HG03571 (cell line): ENCODE data around the gene CDC42EP4.
"Not testable (repeated sequence)": the region's sequence is repeated elsewhere in the genome, so short reads cannot be mapped to it uniquely, and the experiment has no call there.

ENCODE experiments used
- ATAC-seq: cut with Tn5 transposase; IDR thresholded peaks from one replicate; pipeline ENCODE4 v1.9.1; 2021; ENCODE audit not compliant: unreplicated experiment

The CDC42EP4 gene

DNA sequence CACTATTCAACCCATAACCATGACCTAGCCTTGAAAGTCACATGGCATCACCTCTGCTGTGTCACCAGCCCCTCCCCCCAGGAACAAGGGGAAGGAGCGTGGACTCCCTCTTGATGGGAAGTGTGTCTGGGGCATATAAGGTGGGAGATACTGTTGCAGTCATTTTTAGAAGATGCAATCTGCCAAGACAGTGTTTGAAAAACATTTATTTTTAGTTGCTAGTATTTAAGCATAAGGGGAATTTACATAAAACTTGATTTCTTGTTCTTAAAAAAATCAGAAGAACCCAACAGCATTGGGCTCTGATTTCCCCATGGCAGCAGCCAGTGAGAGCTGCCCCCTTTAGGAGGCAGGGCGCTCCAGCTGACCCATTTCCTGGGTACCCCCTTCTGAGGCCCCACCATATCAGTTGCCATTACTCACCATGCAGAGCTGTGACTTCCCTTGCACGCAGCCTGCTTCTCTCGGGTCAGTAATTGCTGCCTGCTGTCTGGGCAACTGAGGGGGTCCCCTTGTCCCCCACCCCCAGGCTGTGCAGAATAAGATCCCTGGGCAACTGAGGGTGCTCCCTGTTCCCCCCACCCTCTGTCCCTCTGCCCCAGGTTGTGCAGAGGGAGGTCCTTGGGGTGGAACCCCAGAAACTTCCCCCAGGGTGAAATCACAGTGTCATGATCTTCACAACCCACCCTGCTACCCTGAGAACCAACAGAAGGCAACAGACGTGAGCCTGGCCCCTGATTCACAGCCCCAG is 11.8 kb upstream of the CDC42EP4 start:
- no peak for ATAC-seq

DNA sequence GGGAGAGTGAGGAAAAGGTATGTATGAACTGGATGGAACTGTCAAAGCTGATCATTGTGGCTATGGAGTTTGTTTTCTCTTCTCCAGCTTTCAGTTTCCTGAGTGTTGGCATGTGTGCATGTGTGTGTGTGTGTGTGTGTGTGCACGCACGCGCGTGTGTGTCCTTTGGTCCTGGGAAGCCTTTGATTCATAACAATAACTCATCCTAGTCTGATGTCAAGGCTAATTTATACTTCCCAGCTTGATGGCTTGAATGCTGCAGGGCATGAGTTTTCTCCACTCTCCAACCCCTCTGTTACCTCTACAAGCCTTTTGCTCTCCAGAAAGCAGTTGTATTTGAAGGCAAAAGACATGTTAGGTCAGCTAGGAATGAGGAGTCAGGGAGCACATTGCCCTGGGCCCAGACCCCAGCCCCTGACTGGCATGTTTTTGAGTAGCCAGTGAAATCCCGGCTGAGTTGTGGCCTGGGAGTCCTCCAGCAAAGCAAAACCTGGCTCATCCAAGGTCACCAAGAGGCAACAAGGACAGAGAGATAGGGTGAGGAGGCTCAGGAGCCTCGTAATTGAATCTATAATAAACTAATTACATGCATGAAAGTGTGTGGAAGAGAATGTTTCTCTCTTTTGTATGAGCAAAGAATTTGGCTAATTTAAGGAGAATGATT is 8.9 kb upstream of the CDC42EP4 start:
- no peak for ATAC-seq

DNA sequence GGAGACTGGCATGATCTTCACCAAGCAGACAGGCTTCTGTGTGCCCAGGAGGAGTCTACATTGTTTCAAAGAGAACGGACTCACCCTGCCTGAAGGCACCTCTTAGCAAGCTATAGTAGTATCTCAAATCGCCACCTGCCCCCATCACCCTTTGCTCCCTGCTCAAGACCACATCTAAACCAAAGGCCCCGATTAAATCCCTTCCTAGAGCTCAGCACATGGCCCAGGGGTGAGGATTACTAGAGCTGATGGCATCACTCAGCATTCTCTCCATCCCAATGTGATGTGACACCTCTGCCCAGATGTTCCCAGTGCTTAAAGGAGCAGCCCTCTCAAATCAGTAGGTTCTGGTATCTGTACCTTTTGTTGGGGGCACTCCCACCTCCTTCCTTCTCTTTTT is 8.0 kb upstream of the CDC42EP4 start:
- no peak for ATAC-seq

DNA sequence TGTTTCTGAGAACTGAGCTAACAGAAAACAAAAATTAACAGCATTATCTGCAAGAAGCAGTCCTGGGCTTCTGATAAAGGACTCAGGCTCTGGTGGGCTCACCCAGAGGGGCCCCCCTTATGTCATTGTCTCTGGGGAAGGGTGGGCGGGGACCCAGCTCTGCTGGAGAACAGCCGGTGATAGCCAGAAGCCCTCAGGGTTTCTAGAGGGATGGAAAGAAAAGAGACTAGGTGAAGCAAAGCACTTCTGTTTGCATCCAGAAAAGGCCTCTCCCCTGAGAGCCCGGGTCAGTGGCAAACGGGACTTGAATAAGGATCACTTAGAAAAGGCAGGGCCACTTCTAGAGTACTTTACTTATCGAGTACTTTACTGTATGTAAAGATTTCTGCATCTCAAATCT is 7.0 kb upstream of the CDC42EP4 start:
- no peak for ATAC-seq

DNA sequence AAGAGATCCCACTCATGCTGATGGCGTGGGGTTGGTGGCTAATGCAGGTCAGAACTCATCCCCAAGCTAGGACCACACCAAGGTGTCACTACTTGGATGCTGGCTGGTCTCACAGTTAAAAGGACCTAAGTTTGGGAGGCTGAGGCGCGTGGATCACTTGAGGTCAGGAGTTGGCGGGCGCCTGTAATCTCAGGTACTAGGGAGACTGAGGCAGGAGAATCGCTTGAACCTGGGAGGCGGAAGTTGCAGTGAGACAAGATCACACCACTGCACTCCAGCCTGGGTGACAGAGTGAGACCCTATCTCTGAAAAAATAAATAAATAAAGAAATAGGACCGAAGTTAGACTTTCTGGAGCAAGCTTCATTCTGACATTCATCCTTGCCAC is 6.6 kb upstream of the CDC42EP4 start:
- ATAC-seq = no peak

DNA sequence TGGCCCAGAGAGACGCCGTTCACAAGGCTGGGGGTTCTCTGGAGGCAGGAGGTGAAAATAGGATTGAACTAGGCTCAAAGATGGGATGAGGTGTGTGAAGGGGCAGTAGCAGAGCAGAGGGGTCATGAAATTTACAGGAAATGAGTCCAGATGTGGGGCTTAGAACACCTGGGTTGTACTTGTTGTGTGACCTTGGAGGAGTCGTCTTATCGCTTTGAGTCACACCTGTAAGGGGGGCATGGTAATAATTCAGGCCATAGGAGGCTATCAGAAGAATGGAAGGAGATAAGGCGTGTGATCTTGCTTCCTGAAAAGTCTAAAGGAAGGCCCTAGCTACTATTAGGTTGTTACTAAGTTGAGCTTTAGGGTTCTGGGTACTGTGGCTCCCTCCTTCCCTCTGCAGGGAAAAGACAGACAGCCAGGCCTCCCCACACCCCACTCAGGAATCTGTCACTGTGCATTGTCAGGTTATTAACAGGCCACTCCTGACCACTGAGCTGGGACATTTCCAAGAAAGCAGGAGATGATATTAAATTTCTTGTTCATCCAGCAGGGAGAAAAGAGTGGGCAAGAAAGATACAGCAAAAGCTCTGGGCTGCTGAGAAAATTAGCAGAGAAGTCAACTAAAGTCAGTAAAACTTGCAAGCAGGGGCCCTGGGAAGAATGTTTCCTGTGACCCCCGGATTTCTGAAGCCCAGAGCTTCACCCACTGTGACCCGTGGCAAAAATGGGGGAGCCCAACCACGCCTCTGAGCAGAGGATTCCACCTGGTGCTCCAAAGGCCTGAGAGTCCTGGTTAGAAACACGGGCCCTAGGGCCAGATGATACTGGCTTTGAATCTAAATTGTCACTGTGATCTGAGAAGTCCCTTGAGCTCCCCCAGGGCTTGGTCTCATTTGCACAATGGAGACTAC is 6.0 kb upstream of the CDC42EP4 start:
- ATAC-seq = no peak

DNA sequence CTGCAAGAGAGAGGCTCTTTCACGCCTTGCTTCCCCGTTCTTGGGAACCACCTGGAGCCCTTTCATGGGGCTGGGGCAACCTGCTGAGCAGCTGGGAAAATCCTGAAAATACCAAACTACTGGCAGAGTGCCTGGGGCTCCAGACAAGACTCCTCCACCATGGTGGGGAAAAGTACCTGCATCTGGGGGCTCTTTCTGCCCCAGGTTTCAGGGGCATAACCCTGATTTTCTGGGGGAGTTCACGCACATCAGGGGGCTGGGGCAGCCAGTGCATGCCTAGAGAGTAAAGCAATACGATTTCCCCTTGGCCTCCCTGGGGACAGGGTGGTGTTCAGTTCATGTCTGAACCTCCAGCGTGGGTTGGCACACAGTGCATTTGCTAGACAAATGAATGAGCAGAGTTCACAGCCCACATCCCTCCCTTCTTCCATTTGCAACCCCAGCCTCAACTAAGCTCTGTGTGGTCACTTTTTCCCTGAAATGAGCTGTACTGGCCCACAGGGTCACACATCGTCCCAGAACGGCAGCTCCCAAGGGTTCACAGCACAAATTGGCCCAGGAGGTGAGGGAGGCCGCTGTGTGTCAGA is 5.2 kb upstream of the CDC42EP4 start:
- ATAC-seq = peak; percentile 46

DNA sequence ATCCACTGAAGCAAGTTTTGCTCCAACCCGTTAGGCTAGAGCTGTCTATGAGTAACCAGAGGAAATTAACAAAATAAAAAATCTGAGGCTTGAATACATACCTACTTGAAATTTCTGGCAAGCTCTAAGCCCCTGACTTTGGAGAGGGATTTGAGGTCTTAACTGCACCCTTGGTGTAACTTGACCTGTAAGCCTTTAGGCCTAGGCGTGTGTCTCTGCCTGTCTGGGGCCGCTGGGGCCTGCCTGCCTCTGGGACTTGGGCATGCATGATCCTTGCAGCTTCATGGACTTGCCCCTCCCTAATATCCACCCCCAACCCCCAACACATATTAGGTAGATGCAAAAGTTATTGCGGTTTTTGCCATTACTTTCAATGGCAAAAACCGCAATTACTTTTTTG is 3.7 kb upstream of the CDC42EP4 start:
- ATAC-seq = no peak

DNA sequence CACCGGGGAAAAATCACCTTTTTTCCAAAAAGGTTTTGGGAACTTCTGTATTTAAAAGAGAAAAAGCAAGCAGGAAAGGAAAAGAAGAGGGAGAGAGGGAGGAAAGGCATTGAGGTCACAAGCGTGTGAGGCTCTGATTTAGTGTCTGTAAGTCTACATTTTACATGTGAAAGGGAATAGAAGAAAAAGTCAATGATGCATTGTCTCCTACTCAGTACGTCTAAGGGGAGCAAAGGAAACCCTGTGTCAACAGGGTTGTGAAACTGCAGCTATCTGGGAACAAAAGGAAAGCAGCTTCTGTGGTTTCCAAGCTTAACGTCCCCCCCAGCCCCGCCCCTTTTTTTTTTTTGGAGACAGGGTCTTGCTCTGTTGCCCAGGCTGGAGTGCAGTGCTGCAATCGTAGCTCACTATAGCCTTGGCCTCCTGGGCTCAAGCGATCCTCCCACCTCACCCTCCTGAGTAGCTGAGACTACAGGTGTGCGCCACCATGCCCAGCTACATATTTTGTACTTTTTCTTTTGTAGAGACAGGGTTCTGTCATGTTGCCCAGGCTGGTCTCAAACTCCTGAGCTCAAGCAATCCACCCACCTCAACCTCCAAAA is 1.8 kb upstream of the CDC42EP4 start:
- ATAC-seq = no peak

DNA sequence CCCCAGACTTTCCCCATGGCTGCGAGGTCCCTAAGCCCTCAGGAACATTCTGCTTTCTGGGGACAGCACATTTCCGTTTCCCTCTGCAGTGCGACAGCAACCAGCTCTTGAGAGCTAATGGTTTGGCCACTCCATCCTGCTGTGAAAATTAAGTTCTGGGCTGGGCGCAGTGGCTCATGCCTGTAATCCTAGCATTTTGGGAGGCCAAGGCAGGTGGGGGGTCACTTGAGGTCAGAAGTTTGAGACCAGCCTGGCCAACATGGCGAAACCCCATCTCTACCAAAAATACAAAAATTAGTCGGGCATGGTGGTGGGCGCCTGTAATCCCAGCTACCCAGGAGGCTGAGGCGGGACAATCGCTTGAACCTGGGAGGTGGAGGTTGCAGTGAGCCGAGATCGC is 1.1 kb upstream of the CDC42EP4 start:
- not testable (repeated sequence) for ATAC-seq

DNA sequence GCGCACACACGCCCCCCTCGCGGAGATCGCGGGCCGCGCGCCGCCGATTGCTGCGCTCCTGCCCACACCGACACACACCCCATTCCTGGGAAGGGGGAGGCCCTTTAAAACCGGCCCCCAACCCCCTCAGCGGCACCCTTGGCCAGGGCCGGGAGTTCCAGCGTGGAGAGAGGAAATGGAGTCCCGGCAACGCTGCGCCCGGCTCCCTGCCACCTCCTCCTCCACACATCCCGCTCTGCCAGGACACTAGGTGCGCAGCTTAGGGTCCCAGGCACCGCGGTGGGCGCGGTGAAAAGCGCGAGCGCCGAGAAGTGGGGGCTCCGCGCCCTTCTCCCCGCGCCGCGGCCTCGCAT is 397 bp downstream of the CDC42EP4 start:
- peak; percentile 8 for ATAC-seq

DNA sequence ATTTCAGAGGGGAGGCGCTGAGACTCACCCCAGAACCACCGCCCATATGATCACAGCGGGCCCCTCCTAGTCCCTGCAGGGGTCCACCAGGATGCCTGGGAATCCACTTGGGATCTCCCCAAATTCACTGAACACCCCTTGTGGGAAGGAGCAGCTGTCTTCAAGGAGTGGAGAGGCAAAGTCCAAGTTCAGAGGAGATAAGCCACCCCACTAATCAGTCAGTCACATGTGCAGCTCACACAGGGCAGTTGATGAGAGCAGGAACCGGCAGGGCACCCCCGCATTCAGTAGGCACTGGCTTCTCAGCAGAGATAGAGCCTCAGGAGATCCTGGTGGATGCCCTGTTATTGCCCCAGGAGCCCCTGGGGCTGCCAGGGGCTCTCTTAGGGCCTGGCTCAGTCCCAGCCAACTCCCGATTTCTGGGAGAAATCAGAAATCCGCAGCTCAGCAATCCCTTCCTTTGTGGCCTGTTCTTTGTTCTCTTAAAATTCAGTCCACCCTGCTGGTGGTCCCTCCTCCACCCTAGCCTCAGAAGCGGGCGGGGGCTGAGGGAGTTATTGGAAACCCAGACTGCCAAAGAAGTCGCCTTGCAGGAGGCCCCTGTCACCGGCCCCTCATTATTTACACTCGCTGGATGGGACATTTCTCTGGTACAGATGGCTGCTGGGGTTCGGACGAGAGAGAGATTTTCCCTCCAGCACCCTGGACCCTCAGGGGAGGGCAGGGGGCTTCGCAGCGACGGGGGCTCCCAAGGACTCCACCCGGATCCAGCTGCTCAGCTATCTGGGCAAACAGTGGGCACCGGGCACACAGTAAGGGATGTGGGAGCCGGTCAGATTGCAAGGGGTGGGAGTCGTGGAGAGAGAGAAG is 1.8 kb downstream of the CDC42EP4 start:
- no peak for ATAC-seq

DNA sequence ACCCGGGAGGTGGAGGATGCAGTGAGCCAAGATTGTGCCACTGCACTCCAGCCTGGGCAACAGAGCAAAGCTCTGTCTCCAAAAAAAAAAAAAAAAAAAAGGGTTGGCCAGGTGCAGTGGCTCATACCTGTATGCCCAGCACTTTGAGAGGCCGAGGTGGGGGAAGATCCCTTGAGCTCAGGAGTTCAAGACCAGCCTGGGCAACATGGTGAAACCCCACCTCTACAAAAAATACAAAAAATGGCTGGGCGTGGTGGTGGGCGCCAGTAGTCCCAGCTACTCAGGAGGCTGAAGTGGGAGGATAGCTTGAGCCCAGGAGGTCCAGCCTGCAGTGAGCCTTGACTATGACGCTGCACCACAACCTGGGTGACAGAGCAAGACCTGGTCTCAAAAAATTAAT is 2.8 kb downstream of the CDC42EP4 start:
- ATAC-seq = not testable (repeated sequence)

DNA sequence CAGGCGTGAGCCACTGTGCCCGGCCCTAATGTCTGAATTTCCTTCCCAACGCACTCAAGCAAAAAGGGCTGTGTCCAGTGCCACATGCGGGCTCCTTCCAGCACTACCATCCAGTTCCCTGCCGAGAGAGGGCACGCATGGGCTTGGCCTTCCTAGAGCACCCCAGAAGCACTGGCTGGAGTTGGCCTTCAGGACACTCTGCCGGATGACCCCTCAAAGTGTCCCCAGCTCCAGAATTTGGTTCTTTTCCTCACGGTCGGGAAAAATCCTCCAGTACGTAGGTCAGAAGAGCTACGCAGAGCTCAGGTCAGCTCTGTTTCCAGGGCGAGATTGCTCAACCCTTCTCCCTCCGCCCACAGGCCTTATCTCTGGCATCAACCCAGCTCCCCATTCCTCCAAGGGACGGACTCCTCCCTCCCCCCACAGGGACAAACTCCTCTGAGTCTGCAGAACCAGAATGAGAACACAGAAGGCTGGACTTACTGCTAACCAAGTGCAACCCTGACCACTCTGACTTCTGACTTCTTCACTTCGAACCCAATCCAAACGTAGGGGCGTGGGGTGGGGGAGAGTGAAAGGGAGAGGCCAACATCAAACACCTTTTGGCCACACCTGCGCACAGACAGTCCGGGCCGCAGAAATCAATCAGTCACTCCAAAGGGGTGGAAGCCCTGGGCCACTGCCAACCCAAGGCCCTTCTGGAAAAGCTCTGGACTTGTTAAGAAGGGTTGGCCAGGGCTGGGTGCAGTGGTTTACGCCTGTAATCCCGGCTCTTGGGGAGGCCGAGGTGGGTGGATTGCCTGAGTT is 3.6 kb downstream of the CDC42EP4 start:
- no peak for ATAC-seq

DNA sequence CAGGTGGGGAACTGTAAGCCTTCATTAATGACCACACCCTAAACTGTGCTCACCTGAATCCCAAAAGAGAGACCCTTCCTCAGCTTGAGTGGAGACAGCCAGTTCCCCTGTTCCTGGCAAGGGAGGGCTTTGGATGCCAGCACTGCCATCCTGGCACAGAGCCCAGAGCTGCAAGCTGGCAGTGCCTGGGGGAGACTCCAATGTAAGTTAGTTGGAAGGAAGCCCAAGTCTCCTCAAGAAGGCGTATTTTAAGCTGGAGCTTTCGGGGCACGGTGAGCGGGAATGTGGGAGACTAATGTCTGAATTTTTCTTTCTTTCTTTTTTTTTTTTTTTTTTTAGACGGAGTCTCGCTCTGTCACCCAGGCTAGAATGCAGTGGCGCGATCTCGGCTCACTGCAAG is 4.7 kb downstream of the CDC42EP4 start:
- ATAC-seq = no peak

DNA sequence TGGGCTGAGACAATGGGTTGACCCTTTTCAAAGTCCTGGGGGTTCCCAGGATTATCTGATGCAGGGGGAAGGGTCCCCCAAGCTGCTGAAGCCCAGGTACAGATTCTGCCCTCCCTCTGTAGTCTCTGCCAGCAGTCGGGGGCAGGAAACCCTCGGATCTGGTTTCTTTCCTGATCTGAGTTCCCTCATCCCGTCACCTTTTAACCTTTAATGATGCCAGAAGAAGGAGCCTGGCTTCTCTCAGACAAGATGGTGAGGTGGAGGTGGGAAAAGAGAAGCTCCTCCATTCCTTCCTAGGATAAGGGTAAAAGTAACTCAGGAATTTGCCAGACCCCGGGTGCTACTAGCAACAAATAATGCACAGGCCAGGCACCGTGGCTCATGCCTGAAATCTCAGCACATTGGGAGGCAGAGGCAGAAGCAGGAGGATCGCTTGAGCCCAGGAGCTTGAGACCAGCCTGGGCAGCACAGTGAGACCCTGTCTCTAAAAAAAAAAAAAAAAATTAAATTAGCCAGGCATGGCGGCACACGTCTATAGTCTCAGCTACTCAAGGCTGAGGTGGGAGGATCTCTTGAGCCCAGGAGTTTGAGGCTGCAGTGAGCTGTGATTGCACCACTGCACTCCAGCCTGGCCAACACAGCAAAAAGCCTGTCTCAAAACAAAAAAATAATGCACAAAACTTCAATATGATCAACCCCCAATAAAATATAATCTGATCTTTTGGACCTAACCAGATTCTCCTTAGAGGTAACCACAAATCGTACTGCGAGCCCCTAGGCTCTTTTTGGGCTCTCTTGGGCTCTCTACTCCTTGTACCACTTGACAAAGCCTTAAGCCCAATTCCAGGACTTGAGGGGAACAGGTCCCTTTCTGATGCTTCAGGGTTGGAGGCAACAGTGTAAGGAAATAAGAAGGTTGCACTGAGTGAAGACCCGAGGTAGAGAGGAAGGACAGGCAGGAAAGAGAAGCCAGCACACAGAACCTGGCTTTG is 5.7 kb downstream of the CDC42EP4 start:
- no peak for ATAC-seq

DNA sequence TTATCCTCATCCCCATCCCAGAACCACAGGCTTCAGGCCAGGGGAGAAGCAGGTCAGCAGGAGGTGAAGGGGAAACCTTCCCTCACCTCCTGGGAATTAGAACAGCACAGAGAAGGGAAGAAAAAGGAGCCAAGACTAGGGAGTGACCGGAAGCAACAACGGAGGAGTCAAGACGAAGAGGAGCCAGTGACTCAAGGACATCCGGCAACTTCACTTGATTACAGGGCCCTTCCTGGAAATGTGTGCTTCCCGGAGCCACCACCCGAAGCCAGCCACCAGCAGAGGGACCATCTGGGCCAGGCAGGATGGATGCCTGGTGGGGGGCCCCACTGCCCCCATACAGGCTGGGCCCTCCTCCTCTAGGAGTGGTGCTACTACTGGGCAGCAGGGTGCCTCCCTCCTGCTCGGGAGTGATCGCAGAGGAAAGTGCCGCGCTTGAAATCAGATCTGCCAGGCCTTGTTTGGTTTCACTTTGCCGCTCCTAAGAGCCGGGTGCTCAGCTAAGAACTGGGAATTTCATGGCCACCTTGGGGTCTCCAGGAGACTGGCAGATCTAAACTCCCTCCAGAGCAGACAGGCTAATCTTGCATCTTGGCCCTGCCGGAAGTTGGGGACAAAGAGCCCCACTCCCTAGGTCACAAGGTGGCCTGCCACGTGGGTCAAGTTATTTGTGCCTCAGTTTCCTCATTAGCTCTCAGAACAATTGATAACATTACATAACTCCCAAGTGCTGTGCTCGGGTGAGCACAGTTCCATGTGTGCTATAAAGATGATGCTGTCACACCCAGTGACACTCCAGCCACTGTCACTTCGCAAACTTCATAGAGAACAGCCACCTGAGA is 6.6 kb downstream of the CDC42EP4 start:
- no peak for ATAC-seq
